C4-2B (cell line): ENCODE results near the gene CHKA.

Source experiments
- CTCF ChIP-seq: fragments of 450-650 bp; conservative IDR thresholded peaks from 2 replicates; pipeline ENCODE4 v1.5.1; 2017; ENCODE audit warnings: mild to moderate bottlenecking
- ZFX ChIP-seq: fragments of 450-650 bp; IDR thresholded peaks from 2 replicates; pipeline ENCODE4 v1.6.1; 2017

GRCh38 chr11:68002938-68003845, 118.0 kb downstream of the CHKA start:
- TF ChIP-seq CTCF = no peak
- TF ChIP-seq ZFX = no peak
